ENCODE results near the gene GALNTL6. TPM values are rescaled to one million over a fixed set of nuclear protein-coding genes. Genes with fewer than 3 reads are reported as not detected.
A peak's percentile ranks its signal among the peaks of the same experiment; 100 is the strongest.
"Not testable (repeated sequence)": the region's sequence is repeated elsewhere in the genome, so short reads cannot be mapped to it uniquely, and the experiment has no call there.

Gene GALNTL6
- total RNA-seq, 1 donor from 2014 or later = not detected

DNA sequence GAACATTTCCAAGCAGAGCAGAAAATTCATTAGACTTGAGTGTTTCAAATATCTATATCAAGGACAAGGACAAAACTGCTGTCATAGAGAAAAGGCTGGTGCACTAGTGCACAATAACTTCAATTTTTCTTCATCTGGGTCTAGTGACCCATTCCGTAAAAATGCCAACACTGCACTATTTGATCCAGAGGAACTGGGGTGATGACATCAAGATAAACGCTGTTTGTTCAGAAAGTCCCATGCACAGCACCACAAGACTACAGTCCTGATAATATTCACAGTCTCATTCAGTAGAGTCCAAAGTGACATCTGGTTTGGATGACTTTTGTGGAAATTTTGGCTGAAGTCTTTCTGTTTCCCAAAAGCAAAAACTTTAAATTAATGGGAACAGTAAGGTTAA lies 1051.9 kb downstream of the GALNTL6 start:
- no peak for DNase-seq (ENCODE audit: low read depth in 2 of 2)

GRCh38 chr4:172865531-172866127 lies 1052.4 kb downstream of the GALNTL6 start:
- DNase-seq (ENCODE audit: low read depth in 2 of 2) = no peak

DNA sequence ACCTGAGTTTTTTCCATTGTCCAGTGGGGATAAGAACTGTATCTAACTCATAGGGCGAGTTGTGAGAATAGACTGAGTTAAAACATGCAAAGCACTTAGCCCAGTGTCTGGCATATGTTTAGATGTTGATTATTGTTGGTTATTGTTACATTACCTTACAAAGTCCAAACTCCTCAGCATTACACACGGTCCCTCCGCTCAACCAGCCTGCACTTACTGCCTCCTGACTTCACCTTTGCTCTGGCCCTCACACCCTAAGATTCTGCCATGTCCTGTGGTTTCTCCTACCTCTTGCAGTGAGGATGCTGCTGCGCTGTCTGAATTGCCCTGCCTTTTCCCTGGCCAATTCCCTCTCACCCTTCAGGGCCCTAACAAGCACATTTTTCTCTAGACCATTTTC lies 1053.2 kb downstream of the GALNTL6 start:
- DNase-seq (ENCODE audit: low read depth in 2 of 2) = no peak

- DNase-seq (ENCODE audit: low read depth in 2 of 2) = no peak
Observed at GRCh38 chr4:172867835-172868234, 1054.6 kb downstream of the GALNTL6 start.

DNA sequence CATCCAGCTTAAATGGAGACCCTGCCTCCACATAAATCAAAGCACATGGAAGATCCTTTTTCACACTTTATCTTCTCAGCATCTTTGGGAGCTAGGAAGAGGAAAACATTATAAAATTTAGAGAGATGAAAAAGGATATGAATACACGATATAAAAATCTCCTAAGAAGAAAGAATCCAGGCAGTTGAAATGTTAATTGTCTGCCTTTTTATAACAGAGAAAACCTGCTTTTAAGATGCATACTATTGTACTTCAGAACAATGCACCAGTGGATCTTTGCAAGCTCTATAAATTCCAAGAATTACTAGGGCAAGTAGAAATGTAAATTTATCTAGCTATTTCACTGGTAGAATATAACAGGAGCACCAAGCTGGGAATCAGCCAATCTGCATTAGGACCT lies 1055.1 kb downstream of the GALNTL6 start:
- DNase-seq (ENCODE audit: low read depth in 2 of 2) = no peak

GRCh38 chr4:172869621-172870268 lies 1056.5 kb downstream of the GALNTL6 start:
- no peak for DNase-seq (ENCODE audit: low read depth in 2 of 2)

DNA sequence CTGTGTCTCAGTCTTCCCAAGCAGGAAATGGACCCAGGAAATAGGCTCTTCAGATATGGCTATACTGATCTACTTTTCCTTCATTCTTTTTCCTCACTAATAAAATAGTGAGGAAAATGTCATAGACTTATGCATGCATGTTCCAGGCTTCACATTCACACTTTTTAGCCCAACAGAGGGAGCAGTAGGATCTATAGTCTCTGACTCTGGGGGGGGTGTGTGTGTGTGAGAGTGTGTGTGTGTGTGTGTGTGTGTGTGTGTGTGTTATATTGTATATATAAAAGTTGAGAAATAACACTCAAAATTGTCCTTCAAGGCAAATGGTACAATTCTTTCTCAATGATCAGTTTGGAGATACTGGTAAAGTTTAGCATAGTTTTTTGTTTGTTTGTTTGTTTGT lies 1058.2 kb downstream of the GALNTL6 start:
- DNase-seq (ENCODE audit: low read depth in 2 of 2) = no peak

DNA sequence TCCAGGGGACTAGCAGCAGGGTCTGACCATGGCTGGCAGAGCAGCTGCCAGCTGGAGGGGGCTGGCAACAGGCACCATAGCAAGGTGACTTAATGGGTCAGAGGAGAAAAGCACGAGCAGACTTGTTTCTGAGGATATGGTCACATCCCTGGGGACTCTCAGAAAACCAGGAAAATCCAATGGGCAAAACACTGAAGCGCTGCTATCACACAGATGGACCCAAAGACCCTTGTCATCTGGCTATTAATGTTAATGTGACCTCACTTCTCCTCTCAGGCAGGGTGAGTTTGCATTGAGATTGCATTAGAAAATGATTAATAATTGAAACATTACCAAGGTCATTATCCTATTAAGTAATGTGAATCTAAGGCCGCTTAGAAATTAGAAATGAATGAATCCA lies 1061.7 kb downstream of the GALNTL6 start:
- DNase-seq (ENCODE audit: low read depth in 2 of 2) = no peak

DNA sequence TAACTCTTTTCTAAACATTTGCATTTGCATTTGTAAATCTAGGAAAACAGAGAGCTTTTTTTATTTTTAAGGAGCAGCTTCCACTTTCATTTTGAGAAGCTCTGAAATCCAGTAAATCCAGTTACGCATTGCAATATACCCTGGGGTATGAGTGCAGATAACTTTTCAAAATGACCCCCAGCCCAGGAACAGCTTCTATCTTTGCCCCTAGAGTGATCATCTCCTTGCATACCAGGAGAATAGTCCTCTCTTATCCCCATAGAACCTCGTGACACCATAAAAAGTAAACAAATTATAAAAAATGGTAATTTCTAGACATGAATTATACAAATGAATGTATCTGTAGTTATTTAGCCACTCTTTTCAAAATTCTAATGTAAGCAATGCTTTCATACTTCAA lies 1063.2 kb downstream of the GALNTL6 start:
- no peak for DNase-seq (ENCODE audit: low read depth in 2 of 2)

DNA sequence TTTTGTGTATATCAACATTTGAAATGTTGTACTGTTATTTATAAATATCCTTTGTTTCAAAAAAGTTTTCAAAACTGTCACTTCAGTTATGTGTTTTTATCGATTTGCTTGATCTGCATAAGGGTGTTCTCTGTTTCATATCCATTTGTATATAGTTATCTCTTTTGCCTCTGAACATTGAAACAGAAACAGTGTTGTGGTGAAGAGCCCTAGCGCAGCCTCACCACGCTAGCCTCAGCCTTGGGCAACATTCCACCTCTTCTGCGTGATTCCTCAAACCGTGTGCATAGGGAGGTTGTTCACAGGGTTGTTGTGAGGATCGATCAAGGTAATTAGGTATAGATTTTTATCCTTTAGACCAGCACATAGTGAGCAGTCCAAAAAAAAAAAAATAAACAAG lies 1068.4 kb downstream of the GALNTL6 start:
- no peak for DNase-seq (ENCODE audit: low read depth in 2 of 2)

DNA sequence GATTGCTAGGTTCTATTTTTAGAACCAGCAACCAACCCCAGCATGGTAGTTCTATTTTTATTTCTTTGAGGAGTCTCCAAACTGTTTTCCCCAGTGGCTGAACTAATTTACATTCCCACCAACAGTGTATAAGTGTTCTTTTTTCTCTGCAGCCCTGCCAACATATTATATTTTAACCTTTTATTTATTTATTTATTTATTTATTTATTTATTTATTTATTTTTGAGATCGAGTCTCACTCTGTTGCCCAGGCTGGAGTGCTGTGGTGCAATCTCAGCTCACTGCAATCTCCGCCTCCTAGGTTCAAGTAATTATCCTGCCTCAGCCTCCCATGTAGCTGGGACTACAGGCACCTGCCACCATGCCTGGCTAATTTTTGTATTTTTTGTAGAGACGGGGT lies 1074.2 kb downstream of the GALNTL6 start:
- not testable (repeated sequence) for DNase-seq (ENCODE audit: low read depth in 2 of 2)

GRCh38 chr4:172887959-172888358 lies 1074.8 kb downstream of the GALNTL6 start:
- no peak for DNase-seq (ENCODE audit: low read depth in 2 of 2)

GRCh38 chr4:172892300-172892699 lies 1079.1 kb downstream of the GALNTL6 start:
- DNase-seq (ENCODE audit: low read depth in 2 of 2) = peak; percentile 2 to 17

DNA sequence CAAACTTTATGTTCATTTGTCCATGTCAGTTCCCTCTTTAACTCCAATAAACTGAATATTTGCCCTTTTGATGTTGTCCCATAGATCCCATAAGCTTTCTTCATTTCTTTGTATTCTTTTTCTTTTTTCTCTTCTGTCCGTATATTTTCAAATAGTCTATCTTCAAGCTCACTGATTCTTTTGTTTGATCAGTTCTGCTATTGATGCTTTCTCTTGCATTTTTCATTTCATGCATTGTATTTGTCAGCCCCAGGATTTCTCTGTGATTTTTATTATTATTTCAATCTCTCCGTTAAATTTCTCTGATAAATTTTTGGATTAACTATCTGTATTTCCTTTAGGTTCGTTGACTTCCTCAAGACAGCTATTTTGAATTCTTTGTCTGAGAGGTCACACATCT lies 1082.5 kb downstream of the GALNTL6 start:
- DNase-seq (ENCODE audit: low read depth in 2 of 2) = no peak

DNA sequence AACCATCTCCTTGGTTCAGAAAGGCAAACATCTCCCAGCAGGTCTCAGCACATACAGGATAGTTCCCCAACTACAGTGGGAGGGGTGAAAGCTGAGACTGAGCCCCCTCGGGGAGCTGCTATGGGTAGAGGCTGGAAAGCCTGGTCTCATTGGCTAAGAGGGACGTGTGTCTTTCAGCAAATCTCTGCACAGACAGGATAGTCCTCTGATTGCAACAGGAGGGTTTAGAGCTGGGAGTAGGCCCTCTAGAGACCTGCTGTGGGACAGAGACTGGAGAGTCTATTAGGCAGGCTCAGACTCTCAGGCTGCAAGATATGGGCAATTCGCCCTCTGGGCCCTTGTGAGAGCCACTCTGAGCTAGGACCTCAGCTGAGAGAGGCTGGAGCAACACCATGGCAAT lies 1083.8 kb downstream of the GALNTL6 start:
- no peak for DNase-seq (ENCODE audit: low read depth in 2 of 2)

- DNase-seq (ENCODE audit: low read depth in 2 of 2) = no peak
Observed at GRCh38 chr4:172898715-172899114, 1085.5 kb downstream of the GALNTL6 start.

DNA sequence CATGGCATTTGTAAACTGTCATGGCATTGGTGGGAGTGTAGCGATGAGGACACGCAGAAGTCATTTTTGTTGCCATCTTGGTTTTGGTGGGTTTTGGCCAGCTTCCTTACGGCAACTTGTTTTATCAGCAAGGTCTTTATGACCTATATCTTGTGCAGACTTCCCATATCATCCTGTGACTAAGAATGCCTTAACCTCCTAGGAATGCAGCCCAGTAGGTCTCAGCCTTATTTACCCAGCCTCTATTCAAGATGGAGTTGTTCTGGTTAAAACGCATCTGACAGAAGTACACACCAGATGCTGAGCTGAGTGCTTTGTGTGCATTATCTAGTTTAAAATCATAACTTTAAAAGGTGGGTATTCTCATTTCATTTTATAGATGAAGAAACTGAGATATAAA lies 1086.7 kb downstream of the GALNTL6 start:
- no peak for DNase-seq (ENCODE audit: low read depth in 2 of 2)

- DNase-seq (ENCODE audit: low read depth in 2 of 2) = no peak
Observed at GRCh38 chr4:172900900-172901299, 1087.7 kb downstream of the GALNTL6 start.

GRCh38 chr4:172912468-172912867 lies 1099.3 kb downstream of the GALNTL6 start:
- not testable (repeated sequence) for DNase-seq (ENCODE audit: low read depth in 2 of 2)

DNA sequence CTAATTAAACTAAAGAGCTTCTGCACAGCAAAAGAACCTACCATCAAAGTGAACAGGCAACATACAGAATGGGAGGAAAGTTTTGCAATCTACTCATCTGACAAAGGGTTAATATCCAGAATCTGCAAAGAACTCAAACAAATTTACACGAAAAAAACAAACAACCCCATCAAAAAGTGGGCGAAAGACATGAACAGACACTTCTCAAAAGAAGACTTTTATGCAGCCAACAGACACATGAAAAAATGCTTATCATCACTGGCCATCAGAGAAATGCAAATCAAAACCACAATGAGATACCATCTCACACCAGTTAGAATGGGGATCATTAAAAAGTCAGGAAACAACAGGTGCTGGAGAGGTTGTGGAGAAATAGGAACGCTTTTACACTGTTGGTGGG lies 1104.2 kb downstream of the GALNTL6 start:
- not testable (repeated sequence) for DNase-seq (ENCODE audit: low read depth in 2 of 2)

GRCh38 chr4:172919269-172919668 lies 1106.1 kb downstream of the GALNTL6 start:
- no peak for DNase-seq (ENCODE audit: low read depth in 2 of 2)

DNA sequence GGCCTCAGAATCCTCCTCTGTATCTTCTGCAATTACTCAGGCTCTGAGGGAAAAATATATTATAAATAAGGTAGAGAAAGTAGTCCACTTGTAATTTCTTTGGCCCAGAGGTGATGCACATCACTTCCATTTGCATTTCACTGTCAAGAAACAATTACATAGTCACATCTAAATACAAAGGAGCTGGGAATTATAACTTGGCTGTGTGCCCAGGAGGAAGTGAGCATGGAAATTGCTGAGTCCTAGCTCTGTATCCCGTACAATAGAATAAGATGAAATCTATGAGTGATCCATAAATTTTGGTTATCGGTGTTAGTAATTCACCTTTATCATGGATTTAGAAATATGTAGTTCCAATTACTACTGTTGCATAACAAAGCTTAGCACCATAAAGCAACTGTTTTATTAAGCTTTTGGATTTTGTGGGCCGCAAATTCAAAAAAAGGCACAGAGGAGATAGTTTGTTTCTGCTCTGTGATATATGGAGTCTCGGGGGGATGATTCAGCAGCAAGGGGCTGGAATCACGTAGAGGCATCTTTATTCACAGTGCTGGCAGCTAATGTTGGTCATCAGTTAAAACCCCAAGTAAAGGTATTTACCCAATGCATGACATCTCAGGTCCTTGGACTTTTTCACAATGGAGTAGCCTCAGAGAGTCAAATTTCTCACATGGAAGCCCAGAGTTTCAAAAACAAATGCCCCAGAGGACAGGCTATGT lies 1114.1 kb downstream of the GALNTL6 start:
- peak in 1 of 2 donors; percentile 17 for DNase-seq (ENCODE audit: low read depth in 2 of 2)

GRCh38 chr4:172928347-172928746 lies 1115.1 kb downstream of the GALNTL6 start:
- DNase-seq (ENCODE audit: low read depth in 2 of 2) = no peak
